Loucy (cell line): Measurements from ENCODE around the gene RNF2.

Source experiments
- H2AFZ ChIP-seq: fragments of 200-600 bp; sonication (generic); 2 replicates; pipeline ENCODE4 v1.6.0; 2016; ENCODE audit warnings: antibody characterized with exemption, mild to moderate bottlenecking, low read length, moderate library complexity
- H3F3A ChIP-seq: fragments of 200-600 bp; 2 replicates; pipeline ENCODE4 v1.6.0; 2016; ENCODE audit warnings: antibody characterized with exemption, low read depth, mild to moderate bottlenecking
- H3K27me3 ChIP-seq: fragments of 200-600 bp; sonication (generic); 2 replicates; pipeline ENCODE4 v1.6.1; 2014; ENCODE audit warnings: low read length, mild to moderate bottlenecking; ENCODE audit not compliant: insufficient read depth, poor library complexity, severe bottlenecking
- H3K36me3 ChIP-seq: fragments of 200-600 bp; sonication (generic); 2 replicates; pipeline ENCODE4 v1.6.1; 2016; ENCODE audit warnings: low read length; ENCODE audit not compliant: insufficient read depth
- H3K4me1 ChIP-seq: fragments of 200-600 bp; sonication (generic); 2 replicates; pipeline ENCODE4 v1.5.1; 2014; ENCODE audit warnings: low read length, mild to moderate bottlenecking; ENCODE audit not compliant: insufficient read depth, poor library complexity, severe bottlenecking
- H3K4me2 ChIP-seq: fragments of 200-600 bp; sonication (generic); 2 replicates; pipeline ENCODE4 v1.6.0; 2014; ENCODE audit warnings: antibody characterized with exemption, low read length, low read depth, mild to moderate bottlenecking; ENCODE audit not compliant: poor library complexity, severe bottlenecking
- H3K4me3 ChIP-seq: fragments of 200-600 bp; sonication (generic); 2 replicates; pipeline ENCODE4 v1.5.1; 2014; ENCODE audit warnings: low read length, mild to moderate bottlenecking, mixed read lengths; ENCODE audit not compliant: poor library complexity, severe bottlenecking
- H3K79me2 ChIP-seq: fragments of 200-600 bp; sonication (generic); 2 replicates; pipeline ENCODE4 v1.6.1; 2014; ENCODE audit warnings: low read length; ENCODE audit not compliant: insufficient read depth
- H3K9ac ChIP-seq: fragments of 200-600 bp; sonication (generic); 2 replicates; pipeline ENCODE4 v1.6.0; 2014; ENCODE audit warnings: mild to moderate bottlenecking, low read depth, low read length, moderate library complexity; ENCODE audit not compliant: poor library complexity, severe bottlenecking
- H3K9me2 ChIP-seq: fragments of 200-600 bp; sonication (generic); replicated peaks from 2 replicates; pipeline ENCODE4 v1.6.1; 2016; ENCODE audit warnings: low read depth, low read length, mixed read lengths
- H3K9me3 ChIP-seq: fragments of 200-600 bp; sonication (generic); 2 replicates; pipeline ENCODE4 v1.6.1; 2014; ENCODE audit warnings: mild to moderate bottlenecking, antibody characterized with exemption, low read length, low read depth; ENCODE audit not compliant: insufficient read depth
- H4K20me1 ChIP-seq: fragments of 200-600 bp; sonication (generic); 2 replicates; pipeline ENCODE4 v1.6.0; 2014; ENCODE audit warnings: antibody characterized with exemption, low read length, mild to moderate bottlenecking; ENCODE audit not compliant: insufficient read depth, poor library complexity, severe bottlenecking
- CTCF ChIP-seq: fragments of 200-600 bp; sonication (generic); conservative IDR thresholded peaks from 2 replicates; pipeline ENCODE4 v1.5.1; 2014; ENCODE audit warnings: mild to moderate bottlenecking, antibody characterized with exemption, low read length
- EZH2phosphoT487 ChIP-seq: fragments of 200-600 bp; IDR thresholded peaks from 2 replicates; pipeline ENCODE4 v1.6.1; 2018; ENCODE audit warnings: antibody characterized with exemption, mild to moderate bottlenecking, moderate library complexity, borderline replicate concordance

The RNF2 gene

GRCh38 chr1:185077374-185077773, 32.0 kb downstream of the RNF2 start:
- H3K9me2 ChIP-seq = no peaks in the 10 kb centered on the region
- H3F3A ChIP-seq = no peaks in the 10 kb centered on the region
- H3K27me3 ChIP-seq = no peaks in the 10 kb centered on the region
- H3K79me2 ChIP-seq = peaks cover 93% of the 10 kb centered on the region
- TF ChIP-seq EZH2phosphoT487 (no peak), CTCF (no peak)
- no peak overlapping the region for H3K4me3 ChIP-seq
- H3K4me2 ChIP-seq = no peak overlapping the region
- H4K20me1 ChIP-seq = peaks cover 28% of the 10 kb centered on the region
- no peak overlapping the region for H3K9ac ChIP-seq
- no peaks in the 10 kb centered on the region for H3K36me3 ChIP-seq
- no peak overlapping the region for H2AFZ ChIP-seq
- H3K9me3 ChIP-seq = no peaks in the 10 kb centered on the region
- H3K4me1 ChIP-seq = peaks cover 7% of the 10 kb centered on the region

GRCh38 chr1:185080422-185080821, 35.1 kb downstream of the RNF2 start:
- peaks cover 19% of the 10 kb centered on the region for H4K20me1 ChIP-seq
- no peak for TF ChIP-seq CTCF
- no peak for TF ChIP-seq EZH2phosphoT487
- peaks cover 93% of the 10 kb centered on the region for H3K79me2 ChIP-seq
- H3K36me3 ChIP-seq = no peaks in the 10 kb centered on the region
- no peaks in the 10 kb centered on the region for H3K9me2 ChIP-seq
- H3K9me3 ChIP-seq = no peaks in the 10 kb centered on the region
- H3F3A ChIP-seq = no peaks in the 10 kb centered on the region
- no peak overlapping the region for H3K4me2 ChIP-seq
- H2AFZ ChIP-seq = no peak overlapping the region
- H3K4me1 ChIP-seq = no peaks in the 10 kb centered on the region
- no peaks in the 10 kb centered on the region for H3K27me3 ChIP-seq
- no peak overlapping the region for H3K4me3 ChIP-seq
- H3K9ac ChIP-seq = no peak overlapping the region

- H3F3A ChIP-seq = no peaks in the 10 kb centered on the region
- no peaks in the 10 kb centered on the region for H3K9me3 ChIP-seq
- no peak overlapping the region for H3K9ac ChIP-seq
- peaks cover 80% of the 10 kb centered on the region for H3K79me2 ChIP-seq
- no peaks in the 10 kb centered on the region for H3K9me2 ChIP-seq
- TF ChIP-seq EZH2phosphoT487 (no peak), CTCF (no peak)
- H3K36me3 ChIP-seq = peaks cover 16% of the 10 kb centered on the region; the same call in 1 of the 2 replicates
- H3K4me1 ChIP-seq = peaks cover 3% of the 10 kb centered on the region
- no peak overlapping the region for H2AFZ ChIP-seq
- peaks cover 10% of the 10 kb centered on the region for H4K20me1 ChIP-seq
- no peak overlapping the region for H3K4me3 ChIP-seq
- H3K4me2 ChIP-seq = no peak overlapping the region
- no peaks in the 10 kb centered on the region for H3K27me3 ChIP-seq
These were observed 38.5 kb downstream of the RNF2 start for GRCh38 chr1:185083818-185084217.
